ENCODE measurements around the gene KTN1. TPM values are rescaled to one million over a fixed set of nuclear protein-coding genes. Genes with fewer than 3 reads are reported as not detected.

Gene KTN1
- total RNA-seq, 2 experiments from 2014 or later: 91.0 to 93.7 TPM

- no peak overlapping the region for H3K27ac Mint-ChIP-seq
- H3K36me3 Mint-ChIP-seq (ENCODE audit: low read depth): no peaks in the 10 kb centered on the region
- no peak overlapping the region for H3K4me3 Mint-ChIP-seq
- DNase-seq (no peak), ATAC-seq (no peak)
- H3K4me1 Mint-ChIP-seq (ENCODE audit: low read depth): no peaks in the 10 kb centered on the region
- no peaks in the 10 kb centered on the region for H3K27me3 Mint-ChIP-seq (ENCODE audit: low read depth)
- H3K9me3 Mint-ChIP-seq (ENCODE audit: insufficient read depth): no peaks in the 10 kb centered on the region
- POLR2A ChIA-PET: no interaction called here
- CTCF ChIA-PET: interaction anchor here (1.2 kb wide), 1 partner anchor 630 kb away, joined by 3 read pairs; no protein-coding TSS in a partner anchor
Observed at GRCh38 chr14:55710506-55711041, 130.6 kb downstream of the KTN1 start.

- Mint-ChIP-seq H3K36me3 (ENCODE audit: low read depth) (no peaks in the 10 kb centered on the region), H3K27me3 (ENCODE audit: low read depth) (no peaks in the 10 kb centered on the region), H3K9me3 (ENCODE audit: insufficient read depth) (no peaks in the 10 kb centered on the region), H3K4me1 (ENCODE audit: low read depth) (no peaks in the 10 kb centered on the region), H3K27ac (no peak overlapping the region), H3K4me3 (no peak overlapping the region)
- DNase-seq (no peak), ATAC-seq (no peak)
- CTCF ChIA-PET: interaction anchor here (1.2 kb wide), 1 partner anchor 629 kb away, joined by 3 read pairs; no protein-coding TSS in a partner anchor
- POLR2A ChIA-PET: no interaction called here
Observed at GRCh38 chr14:55711175-55711811, 131.3 kb downstream of the KTN1 start.

- H3K27me3 Mint-ChIP-seq (ENCODE audit: low read depth): no peaks in the 10 kb centered on the region
Observed at GRCh38 chr14:55712491-55712890, 132.5 kb downstream of the KTN1 start.

GRCh38 chr14:55713486-55713885, 133.5 kb downstream of the KTN1 start:
- ChIA-PET CTCF (interaction anchor here (0.7 to 1.8 kb wide), 3 partner anchors 249 to 674 kb away, joined by 3 to 4 read pairs (median 3); no protein-coding TSS in a partner anchor), POLR2A (no interaction called here)
- Mint-ChIP-seq H3K4me1 (ENCODE audit: low read depth) (no peaks in the 10 kb centered on the region), H3K27ac (no peak overlapping the region), H3K9me3 (ENCODE audit: insufficient read depth) (no peaks in the 10 kb centered on the region), H3K27me3 (ENCODE audit: low read depth) (no peaks in the 10 kb centered on the region), H3K36me3 (ENCODE audit: low read depth) (no peaks in the 10 kb centered on the region), H3K4me3 (no peak overlapping the region)
- no peak for ATAC-seq
- DNase-seq: no peak

More at GRCh38 chr14:55712491-55712890, 132.5 kb downstream of the KTN1 start:
- ChIA-PET CTCF (interaction anchor here (1.8 kb wide), 1 partner anchor 266 kb away, joined by 4 read pairs; no protein-coding TSS in a partner anchor), POLR2A (no interaction called here)
- no peak for ATAC-seq
- no peak for DNase-seq
- no peaks in the 10 kb centered on the region for H3K9me3 Mint-ChIP-seq (ENCODE audit: insufficient read depth)
- H3K36me3 Mint-ChIP-seq (ENCODE audit: low read depth): no peaks in the 10 kb centered on the region
- no peaks in the 10 kb centered on the region for H3K4me1 Mint-ChIP-seq (ENCODE audit: low read depth)
- no peak overlapping the region for H3K4me3 Mint-ChIP-seq
- no peak overlapping the region for H3K27ac Mint-ChIP-seq

GRCh38 chr14:55715889-55716288, 135.9 kb downstream of the KTN1 start:
- no peak for ATAC-seq
- Mint-ChIP-seq H3K9me3 (ENCODE audit: insufficient read depth) (no peaks in the 10 kb centered on the region), H3K36me3 (ENCODE audit: low read depth) (no peaks in the 10 kb centered on the region), H3K27me3 (ENCODE audit: low read depth) (no peaks in the 10 kb centered on the region), H3K4me1 (ENCODE audit: low read depth) (no peaks in the 10 kb centered on the region), H3K4me3 (no peak overlapping the region), H3K27ac (no peak overlapping the region)
- ChIA-PET POLR2A (no interaction called here), CTCF (interaction anchor here (0.9 kb wide), 1 partner anchor 9 kb away, joined by 3 read pairs; no protein-coding TSS in a partner anchor)
- DNase-seq: no peak

- Mint-ChIP-seq H3K4me1 (ENCODE audit: low read depth) (no peaks in the 10 kb centered on the region), H3K4me3 (no peak overlapping the region), H3K27me3 (ENCODE audit: low read depth) (no peaks in the 10 kb centered on the region), H3K36me3 (ENCODE audit: low read depth) (no peaks in the 10 kb centered on the region), H3K27ac (no peak overlapping the region), H3K9me3 (ENCODE audit: insufficient read depth) (no peaks in the 10 kb centered on the region)
- ChIA-PET CTCF (no interaction called here), POLR2A (no interaction called here)
- no peak for DNase-seq
- ATAC-seq: no peak
Observed at GRCh38 chr14:55717621-55718020, 137.6 kb downstream of the KTN1 start.

- H3K4me1 Mint-ChIP-seq (ENCODE audit: low read depth): no peaks in the 10 kb centered on the region
- ChIA-PET CTCF (no interaction called here), POLR2A (no interaction called here)
- H3K27ac Mint-ChIP-seq: no peak overlapping the region
- DNase-seq: no peak
- ATAC-seq: no peak
- no peaks in the 10 kb centered on the region for H3K9me3 Mint-ChIP-seq (ENCODE audit: insufficient read depth)
- no peaks in the 10 kb centered on the region for H3K36me3 Mint-ChIP-seq (ENCODE audit: low read depth)
- no peaks in the 10 kb centered on the region for H3K27me3 Mint-ChIP-seq (ENCODE audit: low read depth)
- H3K4me3 Mint-ChIP-seq: no peak overlapping the region
Observed at GRCh38 chr14:55718551-55718950, 138.5 kb downstream of the KTN1 start.

- H3K27me3 Mint-ChIP-seq (ENCODE audit: low read depth): no peaks in the 10 kb centered on the region
- H3K36me3 Mint-ChIP-seq (ENCODE audit: low read depth): no peaks in the 10 kb centered on the region
- no peak for DNase-seq
- no peak for ATAC-seq
- no peaks in the 10 kb centered on the region for H3K9me3 Mint-ChIP-seq (ENCODE audit: insufficient read depth)
- CTCF ChIA-PET: no interaction called here
- no peak overlapping the region for H3K4me3 Mint-ChIP-seq
- POLR2A ChIA-PET: no interaction called here
- no peak overlapping the region for H3K27ac Mint-ChIP-seq
- H3K4me1 Mint-ChIP-seq (ENCODE audit: low read depth): no peaks in the 10 kb centered on the region
Observed at GRCh38 chr14:55720796-55721195, 140.8 kb downstream of the KTN1 start.

GRCh38 chr14:55721353-55721752, 141.3 kb downstream of the KTN1 start:
- H3K9me3 Mint-ChIP-seq (ENCODE audit: insufficient read depth): no peaks in the 10 kb centered on the region
- no peaks in the 10 kb centered on the region for H3K36me3 Mint-ChIP-seq (ENCODE audit: low read depth)
- H3K27ac Mint-ChIP-seq: no peak overlapping the region
- no peak overlapping the region for H3K4me3 Mint-ChIP-seq
- no peak for DNase-seq
- H3K27me3 Mint-ChIP-seq (ENCODE audit: low read depth): no peaks in the 10 kb centered on the region
- no peaks in the 10 kb centered on the region for H3K4me1 Mint-ChIP-seq (ENCODE audit: low read depth)
- ATAC-seq: no peak
- CTCF ChIA-PET: no interaction called here
- POLR2A ChIA-PET: no interaction called here

- Mint-ChIP-seq H3K36me3 (ENCODE audit: low read depth) (no peaks in the 10 kb centered on the region), H3K4me3 (no peak overlapping the region), H3K27me3 (ENCODE audit: low read depth) (no peaks in the 10 kb centered on the region), H3K9me3 (ENCODE audit: insufficient read depth) (no peaks in the 10 kb centered on the region), H3K4me1 (ENCODE audit: low read depth) (no peaks in the 10 kb centered on the region), H3K27ac (no peak overlapping the region)
- no peak for ATAC-seq
- POLR2A ChIA-PET: no interaction called here
- CTCF ChIA-PET: interaction anchor here (0.7 kb wide), 1 partner anchor 971 kb away, joined by 3 read pairs; no protein-coding TSS in a partner anchor
- DNase-seq: no peak
Observed at GRCh38 chr14:55722054-55722453, 142.0 kb downstream of the KTN1 start.

GRCh38 chr14:55724736-55725135, 144.7 kb downstream of the KTN1 start:
- H3K36me3 Mint-ChIP-seq (ENCODE audit: low read depth): no peaks in the 10 kb centered on the region
- no peak overlapping the region for H3K4me3 Mint-ChIP-seq
- DNase-seq (no peak), ATAC-seq (no peak)
- CTCF ChIA-PET: interaction anchor here (0.9 to 1.2 kb wide), 2 partner anchors 9 to 10 kb away, joined by 3 read pairs; no protein-coding TSS in a partner anchor
- POLR2A ChIA-PET: interaction anchor here (0.5 kb wide), 1 partner anchor 235 kb away, joined by 3 read pairs; no protein-coding TSS in a partner anchor
- H3K27me3 Mint-ChIP-seq (ENCODE audit: low read depth): peaks cover 2% of the 10 kb centered on the region
- H3K9me3 Mint-ChIP-seq (ENCODE audit: insufficient read depth): no peaks in the 10 kb centered on the region
- H3K27ac Mint-ChIP-seq: no peak overlapping the region
- no peaks in the 10 kb centered on the region for H3K4me1 Mint-ChIP-seq (ENCODE audit: low read depth)

- no peaks in the 10 kb centered on the region for H3K36me3 Mint-ChIP-seq (ENCODE audit: low read depth)
- no peaks in the 10 kb centered on the region for H3K4me1 Mint-ChIP-seq (ENCODE audit: low read depth)
- CTCF ChIA-PET: interaction anchor here (0.9 to 6.0 kb wide), 8 partner anchors 14 to 746 kb away, joined by 3 to 39 read pairs (median 5); no protein-coding TSS in a partner anchor
- no peaks in the 10 kb centered on the region for H3K9me3 Mint-ChIP-seq (ENCODE audit: insufficient read depth)
- ATAC-seq (no peak), DNase-seq (no peak)
- peaks cover 7% of the 10 kb centered on the region for H3K27me3 Mint-ChIP-seq (ENCODE audit: low read depth)
- no peak overlapping the region for H3K4me3 Mint-ChIP-seq
- H3K27ac Mint-ChIP-seq: no peak overlapping the region
- POLR2A ChIA-PET: no interaction called here
Observed at GRCh38 chr14:55730592-55731310, 150.7 kb downstream of the KTN1 start.
